ENCODE data around the gene GRHL1.
A peak's percentile ranks its signal among the peaks of the same experiment; 100 is the strongest.
"Not testable (repeated sequence)": the region's sequence is repeated elsewhere in the genome, so short reads cannot be mapped to it uniquely, and the experiment has no call there.

The GRHL1 gene

DNA sequence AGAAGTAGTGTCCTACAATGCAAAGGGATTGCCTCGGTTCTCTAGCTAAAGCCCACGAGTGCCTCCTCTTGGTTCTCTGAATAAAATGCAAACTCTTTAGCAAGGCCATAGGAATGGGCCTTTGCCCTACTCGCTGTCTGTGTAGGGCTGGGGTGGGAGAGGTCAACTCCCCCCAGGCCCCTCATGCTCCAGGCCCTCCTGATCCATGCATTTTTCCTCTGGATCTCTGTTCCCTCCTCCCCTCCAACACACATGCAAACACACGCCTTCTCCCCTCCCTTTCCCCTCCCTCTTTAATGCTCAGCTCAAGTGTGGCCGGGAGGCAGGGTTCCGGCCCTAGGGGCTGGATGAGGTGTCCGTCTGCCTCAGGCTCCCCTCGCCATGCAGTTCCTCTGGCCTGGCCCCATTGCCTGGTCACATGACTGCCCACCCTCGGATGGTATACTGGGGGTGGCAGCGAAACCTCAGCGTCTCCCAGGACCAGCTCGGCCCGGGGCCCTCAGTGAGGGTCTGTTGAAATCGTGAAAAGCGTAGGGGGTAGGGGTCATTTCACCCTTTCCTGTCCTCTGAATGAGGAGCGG is 77.0 kb downstream of the GRHL1 start:
- no peak for DNase-seq

DNA sequence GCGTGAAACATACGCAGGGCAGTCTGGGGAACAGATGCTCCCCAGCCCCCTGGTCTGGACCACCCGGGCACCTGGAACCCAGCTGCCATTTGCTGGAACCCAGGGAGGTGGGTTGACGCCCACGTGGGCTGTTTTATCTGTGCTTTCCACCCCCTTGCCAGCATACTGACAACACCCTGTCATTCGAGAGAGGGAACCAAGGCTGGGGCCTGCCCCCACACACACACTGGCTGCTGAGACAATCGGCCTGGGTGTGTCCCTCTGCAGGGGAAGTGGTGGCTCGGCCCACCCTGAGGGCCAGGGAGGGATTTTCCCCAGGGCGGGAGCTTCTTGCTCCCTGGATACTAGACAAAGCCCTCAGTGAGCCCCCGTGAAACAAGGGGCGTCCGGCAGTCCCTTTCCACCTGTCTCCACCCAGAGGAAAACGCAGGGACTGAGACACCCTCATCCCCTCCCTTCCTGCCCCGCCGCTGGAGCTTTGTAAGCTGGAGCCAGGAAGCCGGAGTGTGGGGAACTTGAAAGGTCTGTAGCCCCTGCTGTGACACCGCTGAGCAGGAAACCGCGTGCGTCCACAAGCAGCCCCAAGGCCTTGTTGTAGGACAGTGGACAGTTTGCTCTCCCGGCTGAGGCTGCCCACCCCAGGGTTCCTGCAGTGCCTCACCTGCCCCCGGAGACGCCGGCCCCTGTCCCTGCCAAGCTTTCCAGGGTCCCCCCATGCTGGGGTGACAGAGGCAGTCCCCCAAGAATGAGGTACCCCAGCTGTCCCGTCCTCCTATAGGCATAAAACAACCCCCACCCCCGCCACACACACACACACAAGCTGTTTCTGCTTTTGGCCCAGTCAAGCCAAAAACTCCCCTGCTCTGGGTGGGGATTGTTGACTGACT is 77.7 kb downstream of the GRHL1 start:
- DNase-seq: peak; percentile 90

DNA sequence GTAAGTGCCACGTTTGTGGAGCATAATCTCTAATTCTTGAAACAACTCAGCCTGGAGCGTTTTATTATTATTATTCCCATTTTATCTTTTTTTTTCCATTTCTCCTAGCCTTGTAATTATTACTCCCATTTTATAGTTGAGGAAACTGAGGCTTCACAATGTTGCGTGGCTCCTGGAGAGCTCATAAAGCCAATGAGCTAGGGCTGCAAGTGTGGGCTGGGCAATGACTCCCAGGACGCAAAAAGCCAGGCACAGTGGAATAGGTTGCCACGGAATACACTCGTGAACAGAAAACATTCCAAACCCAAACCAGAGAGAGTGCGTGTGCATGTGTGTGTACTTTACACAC is 78.4 kb downstream of the GRHL1 start:
- no peak for DNase-seq

DNA sequence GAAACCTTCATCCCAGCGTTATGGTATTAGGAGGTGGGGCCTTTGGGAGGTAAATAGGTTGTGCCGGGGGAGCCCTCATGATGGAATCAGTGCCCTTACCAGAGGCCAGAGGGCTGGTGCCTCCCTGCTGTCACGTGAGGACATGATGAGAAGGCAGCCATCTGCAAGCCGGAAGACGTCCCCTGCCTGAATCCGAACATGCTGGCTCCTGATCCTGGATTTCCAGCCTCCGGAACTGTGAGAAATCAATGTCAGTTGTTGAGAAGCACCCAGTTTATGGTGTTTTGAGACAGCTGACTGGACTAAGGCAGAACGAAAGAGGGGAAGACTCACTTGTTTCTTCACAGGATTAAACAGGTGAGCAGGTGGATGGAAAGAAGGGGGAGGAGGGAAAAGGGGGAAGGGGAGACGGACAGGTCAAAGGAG is 78.8 kb downstream of the GRHL1 start:
- DNase-seq: peak; percentile 78

DNA sequence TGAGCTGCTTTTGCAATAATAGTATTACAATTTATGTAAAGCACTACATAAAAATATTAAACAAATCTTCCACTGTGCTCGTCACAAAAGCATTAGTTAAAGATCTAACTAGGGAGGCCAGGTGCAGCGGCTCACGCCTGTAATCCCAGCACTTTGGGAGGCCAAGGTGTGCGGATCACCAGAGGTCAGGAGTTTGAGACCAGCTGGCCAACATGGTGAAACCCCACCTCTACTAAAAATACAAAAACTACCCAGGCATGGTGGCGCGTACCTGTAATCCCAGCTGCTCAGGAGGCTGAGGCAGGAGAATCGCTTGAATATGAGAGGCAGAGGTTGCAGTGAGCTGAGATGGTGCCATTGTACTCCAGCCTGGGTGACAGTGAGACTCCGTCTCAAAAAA is 79.3 kb downstream of the GRHL1 start:
- not testable (repeated sequence) for DNase-seq

DNA sequence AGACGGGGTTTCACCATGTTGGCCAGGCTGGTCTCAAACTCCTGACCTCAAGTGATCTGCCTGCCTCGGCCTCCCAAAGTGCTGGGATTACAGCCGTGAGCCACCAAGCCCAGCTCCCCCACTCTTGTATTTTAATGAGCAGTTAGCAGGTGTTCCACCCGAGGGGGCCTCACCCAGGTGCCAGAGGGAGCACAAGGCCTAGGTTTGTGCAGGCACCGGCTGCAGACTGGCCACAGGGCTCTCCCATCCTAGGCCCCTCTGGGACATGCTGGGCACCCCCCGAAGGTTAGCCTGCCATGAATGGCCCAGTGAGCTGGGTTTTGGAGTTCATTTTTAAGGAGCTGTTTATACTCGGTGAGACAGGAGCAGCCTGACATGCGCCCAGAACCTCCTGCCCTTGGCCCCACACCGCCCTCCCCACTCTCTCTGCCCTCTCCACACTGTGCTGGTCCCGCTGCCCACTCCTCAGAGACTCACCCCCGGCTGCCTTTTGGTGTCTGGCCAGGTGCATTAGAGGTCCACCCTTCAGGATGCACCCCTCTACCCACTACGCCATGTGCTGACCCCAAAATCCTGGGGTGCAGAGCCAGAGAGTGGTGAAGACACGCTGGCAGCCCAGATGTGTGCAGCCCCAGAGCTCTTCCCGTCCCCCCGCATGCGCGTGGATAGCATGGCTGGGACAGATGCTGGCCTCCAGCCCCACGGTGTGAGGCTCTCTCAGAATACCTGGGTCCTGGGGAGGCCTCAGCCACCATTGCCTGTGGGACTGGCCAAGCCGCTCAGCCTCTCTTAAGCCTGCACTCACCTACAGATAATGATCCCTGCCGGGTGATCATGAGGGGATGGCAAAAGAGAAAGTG is 80.6 kb downstream of the GRHL1 start:
- no peak for DNase-seq

DNA sequence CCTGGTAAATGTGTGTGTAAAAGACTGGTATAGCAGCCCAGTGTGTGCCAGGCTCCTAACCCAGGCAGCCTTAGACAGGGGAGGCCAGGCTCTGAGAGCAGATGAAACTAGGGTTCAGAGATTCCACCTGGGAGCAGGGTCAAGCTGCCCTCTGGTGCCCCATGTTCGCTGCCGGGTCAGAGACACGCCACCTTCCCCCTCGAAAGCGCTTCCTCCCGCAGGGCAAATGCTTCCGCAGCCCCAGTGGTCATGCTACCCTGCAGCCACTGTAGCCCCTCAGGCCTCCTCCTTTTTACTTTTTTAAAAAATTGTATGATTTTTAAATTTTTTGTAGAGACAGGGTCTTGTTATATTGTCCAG is 81.2 kb downstream of the GRHL1 start:
- DNase-seq: no peak

DNA sequence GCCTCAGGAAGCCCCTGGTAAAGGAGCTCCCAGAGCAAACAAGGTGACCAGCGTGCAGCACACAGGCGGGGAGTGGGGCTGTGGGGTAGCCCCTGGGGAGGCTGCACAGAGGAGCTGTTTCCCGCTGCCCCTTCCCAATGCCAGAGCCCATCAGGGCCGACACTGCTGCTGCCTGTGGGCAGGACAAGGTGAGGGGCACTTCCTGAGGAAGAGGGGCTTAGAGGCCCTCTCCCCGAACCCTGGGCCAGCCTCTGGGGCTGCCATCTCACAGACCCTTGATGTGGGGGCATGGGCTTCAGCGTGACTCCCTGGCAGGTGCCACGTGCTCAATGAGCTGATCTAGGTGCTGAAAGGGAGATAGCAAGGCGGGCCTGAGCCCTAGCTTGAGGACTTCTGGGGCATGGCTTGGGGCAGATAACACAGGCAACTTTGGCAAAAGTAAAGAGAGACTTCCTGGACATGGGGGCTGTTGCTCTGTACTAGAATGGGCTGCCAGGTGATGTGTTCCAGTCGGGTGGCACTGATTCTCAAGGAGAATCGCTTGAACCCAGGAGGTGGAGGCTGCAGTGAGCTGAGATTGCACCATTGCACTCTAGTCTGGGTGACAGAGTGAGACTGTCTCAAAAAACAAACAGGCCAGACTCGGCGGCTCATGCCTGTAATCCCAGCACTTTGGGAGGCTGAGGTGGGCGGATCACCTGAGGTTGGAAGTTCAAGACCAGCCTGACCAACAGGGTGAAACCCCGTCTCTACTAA is 81.9 kb downstream of the GRHL1 start:
- DNase-seq: no peak

DNA sequence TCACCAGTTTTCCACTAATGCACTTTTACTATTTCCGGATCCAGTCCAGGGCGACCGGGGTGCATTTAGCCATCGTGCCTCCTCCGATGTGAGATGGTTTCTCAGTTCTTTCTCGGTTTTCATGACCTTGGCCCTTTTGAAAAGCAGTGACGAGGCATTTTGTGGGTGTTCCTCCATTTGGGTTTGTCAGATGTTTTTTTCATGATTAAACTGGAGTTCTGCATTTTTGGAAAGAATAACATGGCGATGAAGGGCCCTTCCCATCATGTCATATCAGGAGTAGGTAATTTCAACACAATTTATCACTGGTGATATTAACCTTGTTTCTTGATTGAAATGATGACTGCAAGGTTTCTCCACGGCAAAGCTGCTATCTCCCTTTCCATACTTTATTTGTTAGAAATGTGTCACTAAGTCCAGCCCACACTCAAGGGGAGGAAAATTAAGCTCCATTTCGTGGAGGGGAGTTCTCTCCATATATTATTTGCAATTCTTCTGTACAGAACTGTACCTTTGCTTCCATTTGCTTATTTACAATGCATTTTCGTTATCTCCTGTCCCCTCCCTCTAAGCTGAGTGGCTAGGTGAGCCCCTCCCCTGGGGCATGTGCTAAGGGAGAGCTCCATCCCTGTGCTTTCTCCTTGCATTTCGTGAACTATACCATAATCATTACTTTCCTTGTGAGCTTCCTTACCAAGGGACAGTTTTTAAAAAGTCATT is 83.0 kb downstream of the GRHL1 start:
- peak; percentile 30 for DNase-seq

DNA sequence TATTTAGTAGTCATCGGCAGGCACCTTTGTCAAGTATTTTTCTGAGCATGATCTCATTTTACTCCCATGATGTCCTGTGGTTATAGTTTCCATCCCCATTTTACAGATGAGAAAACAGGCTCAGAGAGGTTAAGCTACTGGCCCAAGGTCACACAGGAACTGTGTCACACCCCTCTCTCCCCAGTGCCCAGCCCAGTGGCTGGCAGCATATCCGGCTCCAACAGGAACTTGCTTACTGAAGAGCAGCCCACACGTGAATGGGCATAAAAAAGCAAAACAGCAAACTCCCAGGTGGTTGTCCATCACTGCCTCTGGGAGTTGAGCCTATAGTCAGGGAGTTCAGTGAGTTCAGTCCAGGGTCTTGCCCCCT is 83.5 kb downstream of the GRHL1 start:
- DNase-seq: no peak

DNA sequence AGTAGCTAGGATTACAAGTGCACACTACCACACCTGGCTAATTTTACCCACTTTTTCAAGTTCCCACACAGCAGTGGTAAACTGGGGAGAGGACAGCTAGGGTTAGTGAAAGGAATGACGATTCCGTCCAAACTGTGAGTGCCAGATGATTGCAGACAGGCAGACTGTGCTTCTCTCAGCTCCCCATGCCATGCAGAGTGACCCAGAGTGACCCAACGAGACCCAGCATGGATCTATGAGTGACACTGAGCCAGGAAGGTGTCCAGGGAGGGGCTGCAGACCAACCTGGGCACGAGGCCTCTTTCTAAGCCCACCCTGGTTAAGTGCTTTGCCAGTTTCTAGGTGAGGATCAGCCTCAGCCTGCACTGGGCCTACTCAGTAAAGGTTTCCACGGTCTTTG is 84.1 kb downstream of the GRHL1 start:
- no peak for DNase-seq

DNA sequence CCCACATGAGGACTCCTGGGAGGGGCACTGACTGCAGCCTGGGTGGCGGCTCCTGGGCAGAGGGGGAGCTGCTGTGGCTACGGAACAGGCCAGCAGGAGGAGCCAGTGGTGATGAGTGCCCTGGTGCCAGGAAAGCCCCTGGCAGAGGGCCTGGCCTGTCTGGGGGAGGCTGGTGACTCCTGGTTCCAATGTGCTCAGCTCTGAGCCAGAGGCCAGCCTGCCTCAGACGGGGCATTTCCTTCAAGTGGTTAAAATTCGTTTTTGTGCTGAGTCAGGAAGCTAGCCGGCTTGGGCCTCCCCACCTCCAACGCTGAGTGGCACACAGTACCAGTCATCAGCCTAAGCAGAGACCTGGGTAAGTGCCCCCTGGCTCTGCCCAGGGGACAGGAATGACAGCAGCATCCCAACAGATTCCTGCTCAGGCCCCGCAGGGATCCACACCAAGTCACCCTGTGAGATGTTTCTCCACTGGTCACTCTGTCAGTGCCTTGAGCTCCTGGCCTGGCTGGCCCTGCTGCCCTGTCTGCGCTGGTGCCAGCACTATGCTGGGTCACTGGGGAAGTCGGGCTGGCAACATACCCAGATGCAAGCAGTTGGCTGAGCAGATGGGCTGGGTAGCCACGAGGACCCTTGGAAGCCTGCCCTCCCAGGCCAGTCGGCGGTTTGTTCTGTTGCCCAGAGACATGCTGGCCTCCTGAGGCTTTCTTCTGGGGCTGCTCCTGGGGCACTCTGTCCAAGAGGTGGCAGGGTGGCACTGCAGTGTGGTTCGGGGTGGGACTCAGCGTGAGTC is 84.8 kb downstream of the GRHL1 start:
- DNase-seq: no peak

DNA sequence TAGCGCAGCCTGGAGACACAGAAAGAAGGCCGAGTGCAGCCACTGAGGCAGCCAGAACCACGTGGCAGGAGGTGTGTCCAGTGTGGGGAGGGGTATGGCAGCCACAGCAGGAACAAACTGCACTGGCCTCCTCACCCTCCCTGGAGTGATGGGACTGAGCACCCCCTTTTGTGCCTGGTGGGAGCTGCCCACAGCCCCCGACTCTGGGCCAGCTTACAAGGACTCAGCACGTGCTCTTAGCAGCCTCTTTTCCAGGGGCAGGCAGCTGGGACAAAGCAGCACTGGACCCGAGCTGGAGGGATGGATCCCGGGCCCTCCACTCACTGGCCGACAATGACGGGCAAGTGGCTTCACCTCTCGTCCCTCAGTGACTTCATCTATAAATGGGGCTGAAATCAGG is 86.6 kb downstream of the GRHL1 start:
- no peak for DNase-seq

DNA sequence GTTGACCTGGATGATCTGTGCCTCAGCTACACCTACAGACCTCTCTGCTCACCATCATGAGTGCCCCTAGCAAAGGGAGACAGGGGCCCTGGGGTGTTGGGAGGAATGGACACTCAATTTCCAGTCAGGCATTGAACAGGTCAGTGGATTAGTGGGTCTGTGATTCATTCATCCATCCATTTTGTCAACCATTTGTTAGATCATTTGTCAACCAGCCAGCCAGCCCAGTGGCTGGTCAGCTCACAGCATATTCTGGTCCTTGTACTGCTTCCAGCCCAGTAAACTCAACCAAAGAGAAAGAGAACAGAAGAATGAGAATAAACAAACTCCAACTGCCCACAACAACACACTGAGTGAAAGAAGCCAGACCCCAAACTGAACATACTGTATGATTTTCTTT is 87.2 kb downstream of the GRHL1 start:
- no peak for DNase-seq

DNA sequence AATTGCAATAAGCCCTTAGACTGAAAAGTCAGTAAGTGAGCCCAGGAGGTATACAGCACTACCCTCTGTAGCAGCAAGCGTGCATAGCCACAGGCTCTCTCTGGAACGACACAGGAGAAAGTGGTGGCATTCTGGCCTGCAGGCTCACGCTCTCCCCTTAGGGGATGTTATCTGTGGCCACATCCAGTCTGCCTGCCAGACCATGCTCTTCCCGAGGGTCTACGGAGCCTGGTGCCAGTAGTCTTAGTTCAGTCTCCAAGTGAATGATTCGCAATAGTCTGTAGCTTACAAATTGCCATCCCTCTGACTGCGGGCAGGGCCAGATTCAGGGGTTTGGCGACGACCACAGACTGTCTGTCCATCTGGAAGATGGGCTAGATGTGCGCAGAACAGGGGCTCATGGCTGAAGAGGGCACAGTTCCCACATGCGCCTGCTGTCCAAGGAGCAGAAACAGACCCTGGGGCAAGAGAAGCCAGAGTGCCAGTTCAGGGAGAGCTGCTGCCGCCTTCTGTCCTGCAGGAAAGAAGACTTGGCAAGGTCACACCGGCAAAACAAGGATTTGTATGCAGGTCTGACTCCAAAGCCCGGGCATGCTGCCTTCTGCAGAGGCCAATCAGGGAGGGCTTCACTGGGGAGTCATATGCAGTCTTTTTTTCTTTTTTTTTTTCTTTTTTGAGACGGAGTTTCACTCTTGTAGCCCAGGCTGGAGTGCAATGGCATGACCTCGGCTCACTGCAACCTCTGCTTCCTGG is 88.3 kb downstream of the GRHL1 start:
- DNase-seq: no peak

DNA sequence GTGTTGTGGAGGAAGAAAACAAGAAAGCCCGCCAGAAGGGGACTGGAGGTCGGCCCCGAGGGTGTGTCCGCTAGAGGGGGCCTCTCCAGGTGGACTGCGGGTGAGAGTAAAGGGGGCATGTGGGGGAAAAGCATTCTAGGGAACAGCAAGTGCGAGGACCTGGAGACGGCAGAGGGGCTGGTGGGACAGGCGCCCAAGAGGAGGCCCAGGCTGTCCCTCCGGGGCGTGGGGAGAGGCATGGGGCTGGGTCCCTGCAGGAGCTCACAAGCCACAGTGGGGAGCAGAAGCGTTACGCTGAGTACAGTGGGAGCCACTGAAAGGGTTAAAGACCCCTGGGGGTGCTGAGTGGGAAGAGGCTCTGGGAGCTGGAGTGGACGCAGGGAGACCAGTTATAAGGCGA is 90.2 kb downstream of the GRHL1 start:
- no peak for DNase-seq

DNA sequence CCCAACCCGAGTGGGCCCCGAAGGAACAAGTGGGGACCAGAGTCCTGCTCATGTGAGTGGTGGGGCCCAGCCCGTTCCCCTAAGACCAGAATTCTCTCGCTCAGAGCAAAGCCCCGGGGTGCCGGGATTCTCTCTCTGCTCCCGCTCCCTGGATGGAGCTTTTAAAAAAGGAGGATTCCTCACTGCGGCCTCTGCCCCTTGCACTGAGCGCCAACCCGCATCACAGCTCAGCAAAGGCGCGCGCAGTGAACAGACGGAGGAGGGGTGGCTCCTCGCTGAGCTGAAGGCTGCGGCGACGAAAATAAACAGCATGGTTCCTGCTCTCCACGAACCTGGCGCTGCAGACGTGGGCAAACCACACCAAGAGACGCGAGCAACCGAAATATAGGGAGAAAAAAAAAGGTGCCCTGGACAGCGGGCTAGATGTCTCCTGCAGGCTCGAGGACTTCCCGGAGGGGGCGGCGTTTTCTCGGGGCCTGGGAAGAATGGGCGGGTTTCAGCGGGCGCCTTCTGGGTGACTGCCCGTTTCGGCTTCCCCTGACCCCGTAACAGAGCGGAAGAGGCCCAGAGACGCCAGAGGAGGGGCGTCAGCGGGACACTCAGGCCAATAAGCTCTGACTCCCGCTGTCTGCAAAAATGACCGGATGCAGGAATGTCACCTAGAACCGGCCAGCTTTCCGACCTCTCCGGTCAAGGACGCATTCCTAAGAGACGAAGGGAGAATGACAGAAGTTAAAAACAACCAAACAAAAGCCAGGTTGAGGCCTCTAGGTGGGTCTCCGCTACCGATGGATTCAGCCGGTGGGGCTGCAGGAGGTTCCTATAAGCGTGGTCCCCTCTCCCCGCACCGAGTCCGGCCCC is 91.0 kb downstream of the GRHL1 start:
- DNase-seq: no peak

DNA sequence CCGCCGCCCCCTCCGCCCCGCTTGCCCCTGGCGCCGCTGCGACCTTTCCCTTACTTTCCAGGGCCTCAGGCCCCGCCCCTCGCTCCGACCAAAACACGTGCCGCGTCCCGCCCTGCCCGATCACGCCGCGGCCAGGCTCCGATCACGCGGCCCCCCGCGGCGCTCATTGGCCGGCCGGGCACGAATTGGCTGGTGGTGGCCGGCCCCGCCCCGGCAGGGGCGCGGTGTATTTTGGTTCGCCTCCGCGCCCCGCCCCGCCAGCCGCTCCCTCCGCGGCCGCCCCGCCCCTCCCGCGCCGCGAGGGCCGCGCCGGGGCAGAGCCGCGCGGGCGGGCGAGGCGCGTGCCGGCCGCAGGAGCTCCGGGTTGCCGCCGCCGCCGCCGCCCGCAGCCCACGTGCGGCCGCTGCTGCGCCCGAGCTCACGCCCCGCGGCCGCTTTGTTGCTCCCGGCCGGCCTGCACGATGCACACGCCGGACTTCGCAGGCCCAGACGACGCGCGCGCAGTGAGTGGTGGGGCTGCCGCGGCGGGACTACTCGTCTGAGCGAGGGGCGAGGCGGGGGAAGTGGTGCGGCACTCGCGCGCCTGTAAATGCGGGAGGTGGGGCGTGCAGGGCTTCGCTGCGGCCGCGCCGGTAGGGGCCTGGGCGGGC is 91.9 kb downstream of the GRHL1 start, which contains the start of gene KLF11:
Gene KLF11 (plus strand): TSS at position 295 of the 650 bp plus-strand sequence. CDS start 167 bp downstream, at position 462.
- DNase-seq: peak; percentile 97
